ENCODE results near the gene OR5I1. TPM values are rescaled to one million over a fixed set of nuclear protein-coding genes. Genes with fewer than 3 reads are reported as not detected.
"Not testable (repeated sequence)": the region's sequence is repeated elsewhere in the genome, so short reads cannot be mapped to it uniquely, and the experiment has no call there.

OR5I1 gene
- total RNA-seq (not detected), total RNA-seq (0 reads per million in 2 donors)

DNA sequence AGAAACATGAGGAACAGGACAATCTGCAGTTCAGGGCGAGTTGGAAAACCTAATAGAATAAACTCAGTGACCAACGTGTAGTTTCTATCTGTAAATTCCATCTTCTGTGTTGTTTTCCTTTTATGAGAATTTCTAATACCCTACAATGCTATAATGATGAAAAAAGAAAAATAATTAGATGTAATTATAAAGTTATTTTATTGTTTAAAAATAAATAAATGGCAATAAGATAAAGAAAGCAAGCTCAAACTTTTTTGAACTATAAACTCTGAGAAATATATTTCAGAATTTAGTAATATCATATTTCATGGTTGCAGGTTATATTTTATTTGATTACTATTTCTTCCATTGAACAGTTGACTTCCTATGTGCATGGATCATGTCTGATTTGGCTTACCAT, at the start of gene OR5I1:
Gene OR5I1 (minus strand): TSS at position 101 of the 400 bp plus-strand sequence. CDS start 0 bp downstream, at position 101.
- H3K4me1 Mint-ChIP-seq = no peaks in the 10 kb centered on the region
- H3K9me3 ChIP-seq (ENCODE audit: control insufficient read depth, low read length, poor library complexity, severe bottlenecking) = no peaks in the 10 kb centered on the region
- H3K36me3 Mint-ChIP-seq (ENCODE audit: low read depth) = no peaks in the 10 kb centered on the region
- DNase-seq (no peak), ATAC-seq (no peak)
- no peak within 1 kb of the TSS for H3K4me3 Mint-ChIP-seq
- no peaks in the 10 kb centered on the region for H3K27me3 Mint-ChIP-seq
- H3K27ac Mint-ChIP-seq = no peak within 1 kb of the TSS

GRCh38 chr11:55970935-55971334, 34.7 kb upstream of the OR5I1 start:
- DNase-seq (no peak), ATAC-seq (no peak)
- Mint-ChIP-seq H3K27me3 (no peaks in the 10 kb centered on the region), H3K4me3 (no peak overlapping the region), H3K4me1 (no peaks in the 10 kb centered on the region), H3K36me3 (ENCODE audit: low read depth) (no peaks in the 10 kb centered on the region), H3K27ac (no peak overlapping the region)
- no peaks in the 10 kb centered on the region for H3K9me3 ChIP-seq (ENCODE audit: control insufficient read depth, low read length, poor library complexity, severe bottlenecking)

DNA sequence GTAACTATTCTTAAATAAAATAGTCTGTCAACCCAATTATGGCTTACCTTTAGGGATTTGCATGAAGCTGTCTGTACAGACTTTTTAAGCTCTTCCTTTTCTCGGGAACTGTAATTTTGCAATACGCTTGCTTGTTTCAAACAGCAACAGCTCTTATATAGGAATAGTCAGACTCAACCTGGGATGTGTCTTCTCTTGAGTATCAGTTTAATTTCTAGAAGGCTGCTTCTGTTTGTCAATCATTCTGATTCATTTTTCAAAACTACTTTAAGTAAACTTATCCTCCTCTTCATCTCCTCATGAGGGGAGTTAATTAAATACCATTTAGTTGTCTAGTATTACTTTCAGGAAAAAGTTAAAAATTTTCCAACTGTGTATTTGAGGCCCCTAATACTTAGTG, 33.6 kb upstream of the OR5I1 start, which contains the start of gene OR10AG1:
Gene OR10AG1 (minus strand): TSS at position 101 of the 400 bp plus-strand sequence. CDS start 38 bp downstream, at position 63.
- ATAC-seq = no peak
- Mint-ChIP-seq H3K4me1 (no peaks in the 10 kb centered on the region), H3K4me3 (no peak within 1 kb of the TSS)

DNA sequence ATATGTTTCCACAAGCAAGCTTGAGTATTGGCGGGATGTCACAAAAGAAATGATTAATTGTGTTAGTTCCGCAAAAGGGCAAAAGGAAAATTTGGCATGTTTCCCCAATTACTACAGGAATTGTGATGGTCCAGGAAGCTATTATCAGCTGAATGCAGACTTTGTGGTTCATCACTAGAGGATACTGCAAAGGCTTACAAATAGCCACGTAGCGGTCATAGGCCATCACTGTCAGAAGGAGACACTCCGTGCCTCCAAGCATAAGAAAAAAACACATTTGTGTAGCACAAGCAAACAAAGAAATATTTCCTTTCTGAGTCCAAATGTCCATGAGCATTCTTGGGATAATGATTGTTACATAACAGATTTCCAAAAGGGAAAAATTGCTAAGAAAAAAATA, 31.7 kb upstream of the OR5I1 start:
- no peaks in the 10 kb centered on the region for H3K4me1 Mint-ChIP-seq
- H3K9me3 ChIP-seq (ENCODE audit: control insufficient read depth, low read length, poor library complexity, severe bottlenecking) = no peaks in the 10 kb centered on the region
- H3K27ac Mint-ChIP-seq = no peak overlapping the region
- no peak overlapping the region for H3K4me3 Mint-ChIP-seq
- no peaks in the 10 kb centered on the region for H3K27me3 Mint-ChIP-seq
- no peak for DNase-seq
- no peaks in the 10 kb centered on the region for H3K36me3 Mint-ChIP-seq (ENCODE audit: low read depth)
- ATAC-seq = no peak

More for the DNA sequence above, 33.6 kb upstream of the OR5I1 start, which contains the start of gene OR10AG1:
- H3K27me3 Mint-ChIP-seq = no peaks in the 10 kb centered on the region
- no peaks in the 10 kb centered on the region for H3K9me3 ChIP-seq (ENCODE audit: control insufficient read depth, low read length, poor library complexity, severe bottlenecking)
- H3K36me3 Mint-ChIP-seq (ENCODE audit: low read depth) = no peaks in the 10 kb centered on the region
- no peak within 1 kb of the TSS for H3K27ac Mint-ChIP-seq
- no peak for DNase-seq

- H3K9me3 ChIP-seq (ENCODE audit: control insufficient read depth, low read length, poor library complexity, severe bottlenecking) = no peaks in the 10 kb centered on the region
- Mint-ChIP-seq H3K27ac (no peak overlapping the region), H3K4me1 (no peaks in the 10 kb centered on the region), H3K4me3 (no peak overlapping the region), H3K27me3 (no peaks in the 10 kb centered on the region), H3K36me3 (ENCODE audit: low read depth) (no peaks in the 10 kb centered on the region)
- DNase-seq (no peak), ATAC-seq (no peak)
Observed at GRCh38 chr11:55966391-55966790, 30.2 kb upstream of the OR5I1 start.

- Mint-ChIP-seq H3K27ac (no peak overlapping the region), H3K4me1 (no peaks in the 10 kb centered on the region), H3K4me3 (no peak overlapping the region), H3K36me3 (ENCODE audit: low read depth) (no peaks in the 10 kb centered on the region), H3K27me3 (no peaks in the 10 kb centered on the region)
- no peak for DNase-seq
- H3K9me3 ChIP-seq (ENCODE audit: control insufficient read depth, low read length, poor library complexity, severe bottlenecking) = no peaks in the 10 kb centered on the region
- no peak for ATAC-seq
Observed at GRCh38 chr11:55956521-55956920, 20.3 kb upstream of the OR5I1 start.

DNA sequence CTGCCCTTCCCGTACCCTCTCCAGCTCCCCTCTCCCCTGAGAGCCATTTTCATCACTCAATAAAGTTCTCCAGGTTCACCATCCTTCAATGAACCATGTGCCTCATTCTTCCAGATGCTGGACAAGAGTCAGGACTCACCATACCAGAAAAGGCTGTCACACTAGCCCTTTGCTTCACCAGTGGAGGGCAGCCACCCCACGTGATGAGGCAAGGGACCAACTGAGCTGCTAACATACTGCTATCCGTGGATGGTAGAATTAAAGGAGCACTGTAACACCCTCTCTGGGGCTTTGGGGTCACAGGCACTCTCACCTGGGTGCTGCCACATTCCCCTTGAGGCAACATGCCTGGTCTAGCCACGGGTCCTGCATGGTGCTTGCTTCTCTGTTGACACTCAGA, 13.1 kb upstream of the OR5I1 start:
- Mint-ChIP-seq H3K27ac (no peak overlapping the region), H3K36me3 (ENCODE audit: low read depth) (no peaks in the 10 kb centered on the region), H3K4me3 (no peak overlapping the region), H3K27me3 (no peaks in the 10 kb centered on the region), H3K4me1 (no peaks in the 10 kb centered on the region)
- ATAC-seq (no peak), DNase-seq (no peak)
- H3K9me3 ChIP-seq (ENCODE audit: control insufficient read depth, low read length, poor library complexity, severe bottlenecking) = no peaks in the 10 kb centered on the region

GRCh38 chr11:55942785-55943392, 6.7 kb upstream of the OR5I1 start:
- H3K36me3 Mint-ChIP-seq (ENCODE audit: low read depth) = no peaks in the 10 kb centered on the region

DNA sequence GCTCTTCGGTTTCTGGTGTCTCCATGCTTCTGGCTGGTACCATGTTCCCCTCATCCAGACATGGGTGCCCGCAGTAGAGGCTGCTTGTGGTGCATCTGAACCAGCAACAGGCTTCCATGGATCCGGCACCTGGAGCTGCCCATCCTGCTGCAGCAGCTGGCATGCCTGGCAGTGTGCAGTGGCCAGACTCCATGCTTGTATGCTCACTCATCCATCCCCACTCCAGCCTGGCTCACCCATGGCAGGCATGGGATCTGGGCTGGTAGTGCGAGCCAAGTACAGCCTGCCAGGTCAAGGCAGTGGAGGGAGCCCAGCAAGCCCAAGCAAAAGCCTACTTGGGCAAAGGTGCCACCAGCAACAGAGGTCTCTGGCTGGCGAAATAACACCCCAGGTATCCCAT, 15.7 kb downstream of the OR5I1 start:
- ATAC-seq (no peak), DNase-seq (no peak)
- Mint-ChIP-seq H3K27me3 (no peaks in the 10 kb centered on the region), H3K27ac (no peak overlapping the region), H3K4me3 (no peak overlapping the region), H3K4me1 (no peaks in the 10 kb centered on the region), H3K36me3 (ENCODE audit: low read depth) (no peaks in the 10 kb centered on the region)
- H3K9me3 ChIP-seq (ENCODE audit: control insufficient read depth, low read length, poor library complexity, severe bottlenecking) = no peaks in the 10 kb centered on the region

More at GRCh38 chr11:55942785-55943392, 6.7 kb upstream of the OR5I1 start:
- Mint-ChIP-seq H3K4me3 (no peak overlapping the region), H3K4me1 (no peaks in the 10 kb centered on the region), H3K27me3 (no peaks in the 10 kb centered on the region), H3K27ac (no peak overlapping the region)
- ATAC-seq = no peak
- no peak for DNase-seq
- H3K9me3 ChIP-seq (ENCODE audit: control insufficient read depth, low read length, poor library complexity, severe bottlenecking) = no peaks in the 10 kb centered on the region

GRCh38 chr11:55914482-55914881, 21.7 kb downstream of the OR5I1 start, which contains the start of gene OR5W2:
Gene OR5W2 (minus strand): TSS chr11:55914582. CDS start chr11:55914582, 0 bp downstream.
- no peak within 1 kb of the TSS for H3K4me3 Mint-ChIP-seq
- H3K9me3 ChIP-seq (ENCODE audit: control insufficient read depth, low read length, poor library complexity, severe bottlenecking) = no peaks in the 10 kb centered on the region
- ATAC-seq = no peak
- H3K27ac Mint-ChIP-seq = no peak within 1 kb of the TSS
- H3K36me3 Mint-ChIP-seq (ENCODE audit: low read depth) = no peaks in the 10 kb centered on the region
- no peaks in the 10 kb centered on the region for H3K27me3 Mint-ChIP-seq
- H3K4me1 Mint-ChIP-seq = no peaks in the 10 kb centered on the region
- DNase-seq = no peak

GRCh38 chr11:55902308-55902707, 33.9 kb downstream of the OR5I1 start:
- Mint-ChIP-seq H3K4me1 (no peaks in the 10 kb centered on the region), H3K36me3 (ENCODE audit: low read depth) (no peaks in the 10 kb centered on the region), H3K27ac (no peak overlapping the region), H3K4me3 (no peak overlapping the region), H3K27me3 (no peaks in the 10 kb centered on the region)
- no peak for DNase-seq
- ATAC-seq = no peak
- H3K9me3 ChIP-seq (ENCODE audit: control insufficient read depth, low read length, poor library complexity, severe bottlenecking) = no peaks in the 10 kb centered on the region

DNA sequence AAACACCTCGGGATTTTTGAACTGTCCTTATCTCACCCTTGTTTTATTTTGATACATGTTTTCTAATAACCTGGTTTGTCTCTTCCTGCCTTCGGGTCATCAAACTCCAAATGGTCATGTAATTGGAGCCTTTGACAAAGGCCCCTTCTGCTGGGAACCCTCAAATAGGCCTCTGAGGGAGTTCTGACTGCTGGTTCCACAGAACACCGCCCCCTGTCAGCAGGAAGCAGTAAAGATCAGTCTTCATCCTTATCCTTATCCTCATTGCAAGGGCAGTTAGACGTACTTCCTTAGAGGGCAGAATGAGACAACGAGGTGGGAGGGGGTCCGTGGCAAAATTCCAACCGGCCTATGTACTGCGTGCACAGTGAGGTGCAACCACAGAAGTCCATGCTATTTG, 41.0 kb downstream of the OR5I1 start:
- no peaks in the 10 kb centered on the region for H3K36me3 Mint-ChIP-seq (ENCODE audit: low read depth)
- H3K27ac Mint-ChIP-seq = no peak overlapping the region
- ATAC-seq (no peak), DNase-seq (no peak)
- H3K4me3 Mint-ChIP-seq = no peak overlapping the region
- H3K9me3 ChIP-seq (ENCODE audit: control insufficient read depth, low read length, poor library complexity, severe bottlenecking) = no peaks in the 10 kb centered on the region
- no peaks in the 10 kb centered on the region for H3K27me3 Mint-ChIP-seq
- H3K4me1 Mint-ChIP-seq = no peaks in the 10 kb centered on the region

GRCh38 chr11:55885481-55885880, 50.7 kb downstream of the OR5I1 start:
- H3K4me1 Mint-ChIP-seq; H3K4me3 Mint-ChIP-seq; H3K9me3 ChIP-seq (ENCODE audit: control insufficient read depth, low read length, poor library complexity, severe bottlenecking); H3K27ac Mint-ChIP-seq; DNase-seq; H3K36me3 Mint-ChIP-seq (ENCODE audit: low read depth); ATAC-seq; H3K27me3 Mint-ChIP-seq: not testable (repeated sequence)

Data from T-helper 17 cell (primary cell).